HT1080 (cell line): ENCODE data around the gene DCDC2. TPM values are rescaled to one million over a fixed set of nuclear protein-coding genes. Genes with fewer than 3 reads are reported as not detected.
A peak's percentile ranks its signal among the peaks of the same experiment; 100 is the strongest.
"Not testable (repeated sequence)": the region's sequence is repeated elsewhere in the genome, so short reads cannot be mapped to it uniquely, and the experiment has no call there.

Experiments
- DNase-seq: peaks from one replicate; pipeline ENCODE4 v3.0.0-alpha.2; 2015; ENCODE audit warnings: low read depth
- polyA plus RNA-seq, 2 experiments: library from polyadenylated mRNA; depleted of rRNA; stranded (reverse); fragments of >200 nt; gene quantifications; 2 replicates each; pipeline ENCODE4 v1.2.3, GENCODE V29; 2015
- total RNA-seq: library from RNA; depleted of rRNA; stranded (reverse); fragments of >200 nt; shearing (Covaris generic); gene quantifications from 2 replicates; pipeline ENCODE4 v1.2.3, GENCODE V29; 2014; rRNA removed

DCDC2 gene
- 0.27 TPM in 1 of 2 replicates, not detected in the other for total RNA-seq
- 0.02 TPM in 1 of 2 replicates, not detected in the other for polyA plus RNA-seq (2015; cell fraction: cytosol; rRNA removed)
- not detected in 2 replicates for polyA plus RNA-seq (2015; cell fraction: nucleus; rRNA removed)

- DNase-seq: no peak
These were observed at the start of gene DCDC2 for GRCh38 chr6:24357336-24358218. Gene DCDC2 (minus strand): TSS chr6:24358059. CDS start chr6:24357750, 309 bp downstream.

DNA sequence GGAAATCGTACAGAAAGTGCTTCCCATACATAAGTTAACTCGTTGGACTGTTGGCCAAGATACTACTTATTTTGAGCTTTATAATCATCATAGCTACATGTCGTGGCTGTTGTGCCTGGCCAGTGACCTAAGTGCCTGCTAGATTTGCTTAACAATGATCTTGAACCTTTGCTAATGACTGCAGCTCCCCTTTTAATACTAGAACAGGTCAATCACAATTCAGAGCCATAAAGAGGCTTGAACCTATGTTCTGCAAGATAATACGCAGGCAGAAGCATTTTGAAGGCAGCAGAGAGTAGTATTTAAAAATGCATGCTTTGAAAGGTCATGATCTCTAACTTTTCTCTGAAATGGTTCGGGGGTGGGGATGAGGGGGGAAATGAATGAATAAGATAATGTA lies 47.4 kb upstream of the DCDC2 start:
- DNase-seq: no peak

GRCh38 chr6:24403501-24403824 lies 45.6 kb upstream of the DCDC2 start:
- DNase-seq: no peak

DNA sequence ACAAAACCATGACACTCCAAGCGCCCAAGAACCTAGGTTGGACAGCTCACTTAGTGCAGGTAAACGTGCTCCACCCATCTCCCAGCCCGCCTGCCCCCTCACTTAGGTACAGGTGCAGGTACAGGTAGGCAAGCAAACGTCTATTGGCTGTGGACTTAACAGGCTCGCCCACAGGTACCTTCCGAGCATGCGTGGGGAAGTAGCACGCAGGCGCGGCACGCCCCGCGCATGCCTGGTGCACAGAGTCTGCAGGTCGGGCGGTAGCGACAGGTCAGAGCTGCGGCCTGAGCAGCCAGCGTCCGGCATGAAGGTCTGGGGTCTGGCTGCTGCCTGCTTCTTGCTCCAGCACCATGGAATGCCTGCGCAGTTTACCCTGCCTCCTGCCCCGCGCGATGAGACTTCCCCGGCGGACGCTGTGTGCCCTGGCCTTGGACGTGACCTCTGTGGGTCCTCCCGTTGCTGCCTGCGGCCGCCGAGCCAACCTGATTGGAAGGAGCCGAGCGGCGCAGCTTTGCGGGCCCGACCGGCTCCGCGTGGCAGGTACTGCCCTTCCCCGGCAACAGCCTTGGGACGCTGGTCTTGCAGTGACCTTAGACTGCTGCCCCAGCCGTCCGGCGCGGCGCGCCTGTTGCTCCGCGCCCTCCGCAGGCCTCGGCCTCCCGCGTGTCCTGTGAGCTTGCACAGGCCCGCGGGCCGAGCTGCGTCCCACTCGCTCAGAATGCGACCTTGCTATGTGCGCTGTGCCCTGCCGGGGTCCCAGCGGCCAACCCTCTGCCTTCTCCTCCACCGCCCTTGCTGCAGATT lies 45.0 kb upstream of the DCDC2 start, which contains the start of gene MRS2:
Gene MRS2, plus strand, starts transcription at position 240 of the 804 bp plus-strand sequence. Its CDS starts 111 bp downstream, at position 351.
- peak; percentile 71 for DNase-seq

DNA sequence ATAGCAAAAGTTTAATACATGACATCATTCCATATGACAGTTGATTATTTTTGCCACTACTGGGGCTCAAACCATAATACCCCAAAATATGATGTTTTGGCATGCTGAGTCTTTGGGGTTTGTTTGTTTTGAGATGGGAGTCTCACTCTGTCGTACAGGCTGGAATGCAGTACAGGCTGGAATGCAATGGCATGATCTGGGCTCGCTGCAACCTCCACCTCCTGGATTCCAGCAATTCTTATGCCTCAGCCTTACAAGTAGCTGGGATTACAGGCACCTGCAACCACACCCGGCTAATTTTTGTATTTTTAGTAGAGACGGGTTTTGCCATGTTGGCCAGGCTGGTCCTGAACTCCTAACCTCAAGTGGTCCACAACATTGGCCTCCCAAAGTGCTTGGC lies 43.6 kb upstream of the DCDC2 start:
- no peak for DNase-seq

DNA sequence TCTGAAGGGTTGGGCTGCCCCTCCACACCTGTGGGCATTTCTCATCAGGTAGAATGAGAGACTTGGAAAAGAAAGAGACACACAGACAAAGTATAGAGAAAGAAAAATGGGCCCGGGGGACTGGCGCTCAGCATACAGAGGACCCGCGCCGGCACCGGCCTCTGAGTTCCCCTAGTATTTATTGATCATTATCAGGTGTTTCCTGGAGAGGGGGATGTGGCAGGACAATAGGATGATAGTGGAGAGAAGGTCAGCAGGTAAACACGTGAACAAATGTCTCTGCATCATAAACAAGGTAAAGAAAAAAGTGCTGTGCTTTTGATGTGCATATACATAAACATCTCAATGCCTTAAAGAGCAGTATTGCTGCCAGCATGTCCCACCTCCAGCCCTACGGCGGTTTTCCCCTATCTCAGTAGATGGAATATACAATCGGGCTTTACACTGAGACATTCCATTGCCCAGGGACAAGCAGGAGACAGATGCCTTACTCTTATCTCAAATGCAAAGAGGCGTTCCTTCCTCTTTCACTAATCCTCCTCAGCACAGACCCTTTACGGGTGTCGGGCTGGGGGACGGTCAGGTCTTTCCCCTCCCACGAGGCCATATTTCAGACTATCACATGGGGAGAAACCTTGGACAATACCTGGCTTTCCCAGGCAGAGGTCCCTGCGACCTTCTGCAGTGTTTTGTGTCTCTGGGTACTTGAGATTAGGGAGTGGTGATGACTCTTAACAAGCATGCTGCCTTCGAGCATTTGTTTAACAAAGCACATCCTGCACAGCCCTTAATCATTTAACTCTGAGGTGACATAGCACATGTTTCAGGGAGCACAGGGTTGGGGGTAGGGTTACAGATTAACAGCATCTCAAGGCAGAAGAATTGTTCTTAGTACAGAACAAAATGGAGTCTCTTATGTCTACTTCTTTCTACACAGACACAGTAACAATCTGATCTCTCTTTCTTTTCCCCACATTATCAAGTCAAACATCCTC lies 42.5 kb upstream of the DCDC2 start:
- not testable (repeated sequence) for DNase-seq

- DNase-seq: no peak
These were observed 39.8 kb upstream of the DCDC2 start for GRCh38 chr6:24397631-24398030.

DNA sequence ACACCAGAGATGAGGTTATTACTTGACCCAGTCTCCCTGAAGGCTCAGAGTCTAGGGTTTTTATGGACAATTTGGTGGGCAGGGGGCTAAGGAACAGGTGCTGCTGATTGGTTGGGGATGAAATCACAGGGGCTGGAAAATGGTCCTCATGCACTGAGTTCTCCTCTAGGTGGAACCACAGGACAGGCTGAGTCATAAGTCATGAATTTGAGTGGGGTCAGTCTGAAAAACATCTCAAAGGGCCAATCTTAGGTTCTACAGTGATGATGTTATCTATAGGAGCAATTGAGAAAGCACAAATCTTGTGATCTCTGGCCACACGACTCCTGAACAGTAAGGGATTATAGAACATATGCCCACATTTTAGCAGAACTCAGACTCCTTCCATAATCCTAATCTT lies 39.0 kb upstream of the DCDC2 start:
- no peak for DNase-seq

GRCh38 chr6:24394780-24395437 lies 37.0 kb upstream of the DCDC2 start:
- peak; percentile 57 for DNase-seq

- DNase-seq: no peak
These were observed 36.4 kb upstream of the DCDC2 start for GRCh38 chr6:24394061-24394779.

- no peak for DNase-seq
These were observed 34.0 kb upstream of the DCDC2 start for GRCh38 chr6:24391756-24392405.

GRCh38 chr6:24391208-24391607 lies 33.3 kb upstream of the DCDC2 start:
- DNase-seq: no peak

DNA sequence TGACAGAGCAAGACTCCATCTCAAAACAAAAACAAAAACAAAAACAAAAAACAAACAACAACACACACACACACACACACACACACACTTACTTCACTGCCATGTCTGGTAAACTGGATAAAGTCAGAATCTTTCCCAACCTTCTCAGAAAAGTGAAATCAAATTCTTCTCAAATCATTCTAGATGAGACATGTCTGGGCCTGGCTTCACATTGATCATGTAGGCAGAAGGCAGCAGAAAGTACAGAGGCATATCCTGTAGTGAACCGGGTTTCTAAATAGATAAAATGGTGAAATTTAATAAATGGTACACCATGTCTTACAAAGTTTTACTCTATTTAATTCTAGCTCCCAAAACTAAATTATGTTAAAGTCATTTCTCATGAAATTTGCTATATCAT lies 30.0 kb upstream of the DCDC2 start:
- no peak for DNase-seq

DNA sequence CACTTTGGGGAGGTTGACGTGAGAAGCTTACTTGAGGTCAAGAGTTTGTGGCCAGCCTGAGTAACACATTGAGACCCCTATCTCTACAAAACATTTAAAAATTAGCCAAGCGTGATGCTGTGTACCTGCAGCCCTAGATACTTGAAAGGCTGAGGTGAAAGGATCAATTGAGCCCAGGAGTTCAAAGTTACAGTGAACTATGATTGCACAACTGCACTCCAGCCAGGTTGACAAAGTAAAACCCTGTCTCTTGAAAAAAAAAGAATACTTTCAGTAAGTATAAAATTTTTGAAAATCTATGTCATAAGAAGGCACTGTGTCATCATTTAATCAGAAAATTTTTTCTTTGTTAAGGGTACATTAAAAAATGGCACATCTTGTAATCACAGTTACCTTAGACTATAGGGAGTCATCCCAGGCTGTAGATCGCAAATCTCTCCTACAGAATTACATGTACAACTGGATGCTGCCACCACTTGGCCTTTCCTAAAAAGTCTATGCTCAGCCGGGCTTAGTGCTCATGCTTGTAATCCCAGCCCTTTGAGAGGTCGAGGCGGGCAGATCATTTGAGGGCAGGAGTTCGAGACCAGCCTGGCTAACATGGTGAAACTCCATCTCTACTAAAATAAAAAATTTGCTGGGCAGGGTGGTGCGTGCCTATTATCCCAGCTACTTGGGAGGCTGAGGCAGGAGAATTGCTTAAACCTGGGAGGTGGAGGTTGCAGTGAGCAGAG lies 27.8 kb upstream of the DCDC2 start:
- DNase-seq: no peak

DNA sequence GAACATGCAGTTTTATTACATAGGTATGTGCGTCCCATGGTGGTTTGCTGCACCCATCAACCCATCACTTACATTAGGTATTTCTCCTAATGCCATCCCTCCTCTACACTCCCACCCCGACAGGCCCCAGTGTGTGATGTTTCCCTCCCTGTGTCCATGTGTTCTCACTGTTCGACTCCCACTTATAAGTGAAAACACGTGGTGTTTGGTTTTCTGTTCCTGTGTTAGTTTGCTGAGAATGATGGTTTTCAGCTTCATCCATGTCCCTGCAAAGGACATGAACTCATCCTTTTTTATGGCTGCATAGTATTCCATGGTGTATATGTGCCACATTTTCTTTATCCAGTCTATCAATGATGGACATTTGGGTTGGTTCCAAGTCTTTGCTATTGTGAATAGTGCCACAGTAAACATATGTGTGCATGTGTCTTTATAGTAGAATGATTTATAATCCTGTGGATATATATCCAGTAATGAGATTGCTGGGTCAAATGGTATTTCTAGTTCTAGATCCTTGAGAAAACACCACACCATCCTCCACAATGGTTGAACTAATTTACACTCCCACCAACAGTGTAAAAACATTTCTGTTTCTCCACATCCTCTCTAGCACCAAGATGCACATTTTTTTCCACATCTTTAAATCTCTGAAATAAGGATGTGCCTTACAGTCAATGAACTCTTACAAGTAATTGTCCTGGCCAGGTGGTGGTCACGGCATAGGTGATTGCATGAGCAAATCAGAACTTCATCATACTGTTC lies 26.7 kb upstream of the DCDC2 start:
- DNase-seq: not testable (repeated sequence)

DNA sequence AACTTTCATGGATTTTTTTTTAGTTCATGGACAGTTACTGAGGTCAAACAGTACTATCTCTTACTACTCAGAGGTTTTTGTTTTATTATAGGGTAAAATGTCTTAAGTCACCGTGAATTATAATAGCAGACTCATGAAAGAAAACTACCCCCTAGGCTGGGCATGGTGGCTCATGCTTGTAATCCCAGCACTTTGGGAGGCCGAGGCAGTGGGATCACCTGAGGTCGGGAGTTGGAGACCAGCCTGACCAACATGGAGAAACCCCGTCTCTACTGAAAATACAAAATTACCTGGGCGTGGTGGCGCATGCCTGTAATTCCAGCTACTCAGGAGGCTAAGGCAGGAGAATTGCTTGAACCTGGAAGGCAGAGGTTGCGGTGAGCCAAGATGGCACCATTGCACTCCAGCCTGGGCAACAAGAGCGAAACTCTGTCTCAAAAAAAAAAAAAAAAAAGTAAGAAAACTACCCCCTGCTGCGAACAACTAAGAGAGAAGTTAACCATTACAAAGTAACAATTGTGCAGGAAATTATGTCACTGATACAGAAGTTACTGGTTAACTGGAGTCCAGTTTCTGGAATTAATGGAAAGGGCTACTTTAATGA lies 25.1 kb upstream of the DCDC2 start:
- not testable (repeated sequence) for DNase-seq

DNA sequence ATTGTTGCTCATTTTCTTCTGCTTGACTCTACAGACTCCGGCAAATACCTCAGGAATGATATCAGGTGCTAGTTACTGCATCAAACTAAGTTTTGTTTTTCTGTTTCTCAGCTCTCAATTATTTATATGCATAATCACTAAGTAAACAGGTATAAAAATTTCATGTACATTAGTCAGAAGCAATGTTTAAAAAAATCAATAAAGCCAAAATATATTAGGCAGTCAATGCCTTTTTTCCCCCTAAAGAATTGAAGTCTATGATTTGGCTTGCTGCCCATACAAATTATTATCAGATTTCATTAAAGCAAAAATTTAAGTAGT lies 24.3 kb upstream of the DCDC2 start:
- no peak for DNase-seq
